GM13977 (cell line): Measurements from ENCODE around the gene SAP25.
"Not testable (repeated sequence)": the region's sequence is repeated elsewhere in the genome, so short reads cannot be mapped to it uniquely, and the experiment has no call there.

ENCODE experiments used
- DNase-seq: peaks from one replicate; pipeline ENCODE4 v3.0.0; 2012; ENCODE audit warnings: low spot score
- CTCF ChIP-seq: IDR thresholded peaks from 2 replicates; pipeline ENCODE4 v1.5.1; 2012; ENCODE audit warnings: mild to moderate bottlenecking, control low read depth; ENCODE audit not compliant: insufficient read depth; ENCODE audit errors: extremely low read depth, missing control alignments
- in situ Hi-C: fragments of 300-500 bp; cut with MboI; formaldehyde crosslinking; loops from one replicate; pipeline ENCODE4 v1.12.0; 2022; ENCODE audit warnings: low sequenced_read_pairs, low pct_unique_long_range_greater_than_20kb, mixed read lengths, inconsistent platforms; ENCODE audit not compliant: unreplicated experiment

SAP25 gene

GRCh38 chr7:100540073-100540723 lies 33.5 kb downstream of the SAP25 start:
- TF ChIP-seq CTCF: no peak
- in situ Hi-C loops: no loop called here

GRCh38 chr7:100539436-100540006 lies 34.2 kb downstream of the SAP25 start:
- TF ChIP-seq CTCF: no peak
- DNase-seq: no peak
- in situ Hi-C loops: no loop called here

More at GRCh38 chr7:100540073-100540723, 33.5 kb downstream of the SAP25 start:
- no peak for DNase-seq

- no peak for TF ChIP-seq CTCF
- in situ Hi-C loops: no loop called here
- peak; percentile 97 for DNase-seq
Measured at GRCh38 chr7:100538654-100539435, 34.9 kb downstream of the SAP25 start, which contains the start of gene AGFG2. AGFG2 (plus strand) TSS chr7:100539203; CDS start chr7:100539347, 144 bp downstream.

GRCh38 chr7:100538348-100538653 lies 35.4 kb downstream of the SAP25 start:
- no peak for DNase-seq
- in situ Hi-C loops: no loop called here

GRCh38 chr7:100536695-100537094 lies 37.0 kb downstream of the SAP25 start:
- not testable (repeated sequence) for DNase-seq

More at GRCh38 chr7:100538348-100538653, 35.4 kb downstream of the SAP25 start:
- no peak for TF ChIP-seq CTCF

GRCh38 chr7:100535982-100536381 lies 37.7 kb downstream of the SAP25 start:
- DNase-seq, in situ Hi-C loops: not testable (repeated sequence)

More at GRCh38 chr7:100536695-100537094, 37.0 kb downstream of the SAP25 start:
- in situ Hi-C loops: not testable (repeated sequence)

- TF ChIP-seq CTCF: no peak
- in situ Hi-C loops: no loop called here
- no peak for DNase-seq
Measured at GRCh38 chr7:100532165-100533022, 41.3 kb downstream of the SAP25 start.

- DNase-seq, in situ Hi-C loops: not testable (repeated sequence)
Measured at GRCh38 chr7:100528108-100528866, 45.4 kb downstream of the SAP25 start.

GRCh38 chr7:100523192-100523591 lies 50.5 kb downstream of the SAP25 start:
- DNase-seq, in situ Hi-C loops: not testable (repeated sequence)
